ENCODE results near the gene ZNF385B. TPM values are rescaled to one million over a fixed set of nuclear protein-coding genes. Genes with fewer than 3 reads are reported as not detected.

The ZNF385B gene
- total and polyA plus RNA-seq, 9 of the 15 experiments (the other 6 are each of a cell fraction or from before 2014, with no cell fraction given) = 0.50 TPM; not detected in 8

GRCh38 chr2:179571252-179571651, 290.2 kb downstream of the ZNF385B start (continued):
- no peak for TF ChIP-seq POLR2AphosphoS5 (IDR thresholded peaks at IDR 0.05; ENCODE audit: control insufficient read depth, insufficient read depth, low read depth, low read length)
- TF ChIP-seq CBX5 (IDR thresholded peaks at IDR 0.05; ENCODE audit: borderline replicate concordance, low read depth) = no peak
- TF ChIP-seq ZNF146 (CRISPR knock-in tag; IDR thresholded peaks at IDR 0.05; ENCODE audit: unreplicated experiment) = no peak
- no peak for TF ChIP-seq HMBOX1 (IDR thresholded peaks at IDR 0.05)
- no peak for TF ChIP-seq U2AF1 (optimal IDR thresholded peaks at IDR 0.05; ENCODE audit: low read depth, low read length)
- TF ChIP-seq SPI1 (IDR thresholded peaks at IDR 0.05; ENCODE audit: borderline replicate concordance, low read depth, low read length) = no peak
- TF ChIP-seq FOXK2 (conservative IDR thresholded peaks at IDR 0.05 in 1 of 2, IDR thresholded peaks at IDR 0.05 in 1 of 2; ENCODE audit: low read depth in 2 of 2) = no peak

GRCh38 chr2:179569831-179570233, 291.6 kb downstream of the ZNF385B start:
- no TSS peak for BruUV-seq (replicated peaks)
- Histone ChIP-seq H3K4me2 (ENCODE audit: insufficient read depth, low read length) (no peak overlapping the region), H3K4me1 (replicated peaks in 1 of 2; ENCODE audit: control insufficient read depth in 2 of 2, insufficient read depth in 2 of 2, low read length in 2 of 2) (no peaks in the 10 kb centered on the region), H3K9me1 (ENCODE audit: control insufficient read depth, insufficient read depth, low read length) (no peaks in the 10 kb centered on the region), H3K4me3 (no peak overlapping the region), H3K9me3 (replicated peaks; ENCODE audit: control insufficient read depth, insufficient read depth, low read depth, low read length) (no peaks in the 10 kb centered on the region), H3K27ac (ENCODE audit: extremely low read depth, low read depth, low read length) (no peak overlapping the region), H4K20me1 (replicated peaks; ENCODE audit: control insufficient read depth, insufficient read depth, low read length) (no peaks in the 10 kb centered on the region), H3K36me3 (ENCODE audit: control insufficient read depth, insufficient read depth, low read length) (no peaks in the 10 kb centered on the region), H3K79me2 (ENCODE audit: control insufficient read depth, insufficient read depth, low read length) (no peaks in the 10 kb centered on the region), H3K9ac (ENCODE audit: insufficient read depth in 1 of 2, low read depth in 2 of 2, low read length in 2 of 2) (no peak overlapping the region), H2AFZ (ENCODE audit: low read depth, low read length) (no peak overlapping the region), H3K27me3 (ENCODE audit: control insufficient read depth in 2 of 2, insufficient read depth in 2 of 2, low read length in 2 of 2) (no peaks in the 10 kb centered on the region)
- ATAC-seq = no peak
- intact Hi-C loops (cut with micrococcal nuclease) = no loop called here
- DNase-seq (ENCODE audit: extremely low read depth in 1 of 4, low spot score in 3 of 4) = no peak
- FAIRE-seq = no peak
- in situ Hi-C loops (cut with MboI) = no loop called here
- CTCF ChIA-PET (ENCODE audit: low intra/inter-chr PET ratio) = no interaction called here
- POLR2A ChIA-PET = no interaction called here
- whole genome bisulfite sequencing (ENCODE audit: insufficient coverage, low coverage, missing lambda C conversion rate) = 0% methylated on average over 1 of the region's 1 CpG
- no peak for TF ChIP-seq FOXM1 (IDR thresholded peaks at IDR 0.05; ENCODE audit: low read depth)
- TF ChIP-seq FOXM1 (CRISPR knock-in tag; IDR thresholded peaks at IDR 0.05; ENCODE audit: low read depth) = no peak
- no peak for TF ChIP-seq RBM25 (IDR thresholded peaks at IDR 0.05; ENCODE audit: low read depth, low read length, severe bottlenecking)
- no peak for TF ChIP-seq PHTF2 (CRISPR knock-in tag; IDR thresholded peaks at IDR 0.05)
- TF ChIP-seq DIDO1 (tag; IDR thresholded peaks at IDR 0.05; ENCODE audit: low read depth) = no peak
- no peak for TF ChIP-seq ZNF24 (IDR thresholded peaks at IDR 0.05)
- TF ChIP-seq CHAMP1 (IDR thresholded peaks at IDR 0.05) = no peak
- no peak for TF ChIP-seq ZFX (CRISPR knock-in tag; IDR thresholded peaks at IDR 0.05)
- TF ChIP-seq POU5F1 (IDR thresholded peaks at IDR 0.05; ENCODE audit: borderline replicate concordance, low read depth, low read length, partially characterized antibody) = no peak
- no peak for TF ChIP-seq SMAD1 (IDR thresholded peaks at IDR 0.05; ENCODE audit: low read depth, low read length, partially characterized antibody)
- TF ChIP-seq FOXO4 (CRISPR knock-in tag; IDR thresholded peaks at IDR 0.05) = no peak
- no peak for TF ChIP-seq DPF2 (IDR thresholded peaks at IDR 0.05)
- no peak for TF ChIP-seq MEF2A (IDR thresholded peaks at IDR 0.05; ENCODE audit: control insufficient read depth, low read depth, low read length)
